ENCODE measurements around the gene KNDC1.

The KNDC1 gene

GRCh38 chr10:133180192-133180964, 20.4 kb downstream of the KNDC1 start:
- no peak overlapping the region for H3K4me3 ChIP-seq (ENCODE audit: low read depth, low read length)
- no peaks in the 10 kb centered on the region for H3K9me3 ChIP-seq
- peaks cover 41% of the 10 kb centered on the region for H3K27me3 ChIP-seq
- no peaks in the 10 kb centered on the region for H3K4me1 ChIP-seq
- no peak for TF ChIP-seq CTCF (IDR thresholded peaks at IDR 0.05; ENCODE audit: low read depth, low read length)
- no peaks in the 10 kb centered on the region for H3K36me3 ChIP-seq
- peak; percentile 1 for DNase-seq

- peak; percentile 2 for DNase-seq
- H3K36me3 ChIP-seq: no peaks in the 10 kb centered on the region
- no peaks in the 10 kb centered on the region for H3K4me1 ChIP-seq
- TF ChIP-seq CTCF (IDR thresholded peaks at IDR 0.05; ENCODE audit: low read depth, low read length): no peak
- peaks cover 43% of the 10 kb centered on the region for H3K27me3 ChIP-seq
- no peaks in the 10 kb centered on the region for H3K9me3 ChIP-seq
- no peak overlapping the region for H3K4me3 ChIP-seq (ENCODE audit: low read depth, low read length)
Observed at GRCh38 chr10:133180965-133181639, 21.1 kb downstream of the KNDC1 start.

- no peak for TF ChIP-seq CTCF (IDR thresholded peaks at IDR 0.05; ENCODE audit: low read depth, low read length)
- H3K9me3 ChIP-seq: no peaks in the 10 kb centered on the region
- peaks cover 53% of the 10 kb centered on the region for H3K27me3 ChIP-seq
- no peak for DNase-seq
- no peaks in the 10 kb centered on the region for H3K36me3 ChIP-seq
- no peaks in the 10 kb centered on the region for H3K4me1 ChIP-seq
- H3K4me3 ChIP-seq (ENCODE audit: low read depth, low read length): no peak overlapping the region
Observed at GRCh38 chr10:133182190-133182589, 22.2 kb downstream of the KNDC1 start.

GRCh38 chr10:133182791-133183645, 23.0 kb downstream of the KNDC1 start:
- Histone ChIP-seq H3K36me3 (no peaks in the 10 kb centered on the region), H3K9me3 (no peaks in the 10 kb centered on the region)
- DNase-seq: no peak

GRCh38 chr10:133183646-133184378, 23.8 kb downstream of the KNDC1 start:
- H3K4me3 ChIP-seq (ENCODE audit: low read depth, low read length): no peak overlapping the region
- no peak for DNase-seq
- no peaks in the 10 kb centered on the region for H3K4me1 ChIP-seq
- H3K36me3 ChIP-seq: no peaks in the 10 kb centered on the region
- no peaks in the 10 kb centered on the region for H3K9me3 ChIP-seq
- H3K27me3 ChIP-seq: peaks cover 61% of the 10 kb centered on the region
- no peak for TF ChIP-seq CTCF (IDR thresholded peaks at IDR 0.05; ENCODE audit: low read depth, low read length)

More at GRCh38 chr10:133182791-133183645, 23.0 kb downstream of the KNDC1 start:
- Histone ChIP-seq H3K27me3 (peaks cover 58% of the 10 kb centered on the region), H3K4me3 (ENCODE audit: low read depth, low read length) (no peak overlapping the region), H3K4me1 (no peaks in the 10 kb centered on the region)
- TF ChIP-seq CTCF (IDR thresholded peaks at IDR 0.05; ENCODE audit: low read depth, low read length): no peak

All from BE2C (cell line).